ENCODE data around the gene UBE2G1. TPM values are rescaled to one million over a fixed set of nuclear protein-coding genes. Genes with fewer than 3 reads are reported as not detected.

UBE2G1 gene
- total RNA-seq, 1 experiment from 2014 or later, result 60.8 TPM

GRCh38 chr17:4334776-4335584, 31.5 kb downstream of the UBE2G1 start:
- Histone ChIP-seq H3K9ac (ENCODE audit: low read length) (no peak overlapping the region), H3K36me3 (ENCODE audit: insufficient read depth, low read length) (no peaks in the 10 kb centered on the region; the same call in 1 of the 2 replicates), H3K4me3 (ENCODE audit: low read length) (no peak overlapping the region), H3K79me2 (ENCODE audit: low read length) (peaks cover 99% of the 10 kb centered on the region), H3K9me2 (replicated peaks; ENCODE audit: insufficient read depth, low read length) (no peaks in the 10 kb centered on the region), H3K4me1 (ENCODE audit: low read length) (peaks cover 19% of the 10 kb centered on the region), H3K9me3 (ENCODE audit: low read length) (no peaks in the 10 kb centered on the region), H3K27ac (ENCODE audit: low read length) (no peak overlapping the region), H4K20me1 (ENCODE audit: insufficient read depth, low read depth, low read length) (0 out of 2 replicates have a peak, but pooled peaks cover 14% of the 10 kb centered on the region), H3K4me2 (ENCODE audit: low read depth, low read length, poor library complexity, severe bottlenecking) (peak overlapping the region; percentile 3), H3K27me3 (ENCODE audit: low read length) (no peaks in the 10 kb centered on the region), H2AFZ (ENCODE audit: low read length) (no peak overlapping the region)
- no peak for DNase-seq

- Histone ChIP-seq H3K27me3 (ENCODE audit: low read length) (no peaks in the 10 kb centered on the region), H3K79me2 (ENCODE audit: low read length) (peaks cover 99% of the 10 kb centered on the region), H2AFZ (ENCODE audit: low read length) (no peak overlapping the region), H3K9me2 (replicated peaks; ENCODE audit: insufficient read depth, low read length) (no peaks in the 10 kb centered on the region), H3K4me1 (ENCODE audit: low read length) (peaks cover 17% of the 10 kb centered on the region), H3K36me3 (ENCODE audit: insufficient read depth, low read length) (no peaks in the 10 kb centered on the region; the same call in 1 of the 2 replicates), H4K20me1 (ENCODE audit: insufficient read depth, low read depth, low read length) (0 out of 2 replicates have a peak, but pooled peaks cover 13% of the 10 kb centered on the region), H3K4me2 (ENCODE audit: low read depth, low read length, poor library complexity, severe bottlenecking) (no peak overlapping the region), H3K9ac (ENCODE audit: low read length) (no peak overlapping the region), H3K9me3 (ENCODE audit: low read length) (no peaks in the 10 kb centered on the region), H3K27ac (ENCODE audit: low read length) (no peak overlapping the region), H3K4me3 (ENCODE audit: low read length) (no peak overlapping the region)
- no peak for DNase-seq
Observed at GRCh38 chr17:4334332-4334731, 32.1 kb downstream of the UBE2G1 start.

- Histone ChIP-seq H2AFZ (ENCODE audit: low read length) (no peak overlapping the region), H3K27me3 (ENCODE audit: low read length) (no peaks in the 10 kb centered on the region), H4K20me1 (ENCODE audit: insufficient read depth, low read depth, low read length) (0 out of 2 replicates have a peak, but pooled peaks cover 9% of the 10 kb centered on the region), H3K36me3 (ENCODE audit: insufficient read depth, low read length) (peaks cover 4% of the 10 kb centered on the region; the same call in 1 of the 2 replicates), H3K4me1 (ENCODE audit: low read length) (peaks cover 17% of the 10 kb centered on the region), H3K79me2 (ENCODE audit: low read length) (peaks cover 99% of the 10 kb centered on the region), H3K4me3 (ENCODE audit: low read length) (no peak overlapping the region), H3K9ac (ENCODE audit: low read length) (no peak overlapping the region), H3K9me3 (ENCODE audit: low read length) (no peaks in the 10 kb centered on the region), H3K9me2 (replicated peaks; ENCODE audit: insufficient read depth, low read length) (no peaks in the 10 kb centered on the region), H3K4me2 (ENCODE audit: low read depth, low read length, poor library complexity, severe bottlenecking) (no peak overlapping the region), H3K27ac (ENCODE audit: low read length) (no peak overlapping the region)
- no peak for DNase-seq
Observed at GRCh38 chr17:4333041-4333440, 33.4 kb downstream of the UBE2G1 start.

GRCh38 chr17:4332296-4332970, 34.0 kb downstream of the UBE2G1 start:
- no peak overlapping the region for H3K9ac ChIP-seq (ENCODE audit: low read length)
- peaks cover 99% of the 10 kb centered on the region for H3K79me2 ChIP-seq (ENCODE audit: low read length)
- H3K36me3 ChIP-seq (ENCODE audit: insufficient read depth, low read length), result peaks cover 10% of the 10 kb centered on the region
- peaks cover 17% of the 10 kb centered on the region for H3K4me1 ChIP-seq (ENCODE audit: low read length)
- H3K27ac ChIP-seq (ENCODE audit: low read length), result no peak overlapping the region
- DNase-seq, result no peak
- no peaks in the 10 kb centered on the region for H3K27me3 ChIP-seq (ENCODE audit: low read length)
- no peaks in the 10 kb centered on the region for H3K9me3 ChIP-seq (ENCODE audit: low read length)
- 0 out of 2 replicates have a peak, but pooled peaks cover 9% of the 10 kb centered on the region for H4K20me1 ChIP-seq (ENCODE audit: insufficient read depth, low read depth, low read length)
- no peak overlapping the region for H3K4me3 ChIP-seq (ENCODE audit: low read length)
- no peaks in the 10 kb centered on the region for H3K9me2 ChIP-seq (replicated peaks; ENCODE audit: insufficient read depth, low read length)
- H2AFZ ChIP-seq (ENCODE audit: low read length), result no peak overlapping the region
- H3K4me2 ChIP-seq (ENCODE audit: low read depth, low read length, poor library complexity, severe bottlenecking), result no peak overlapping the region

DNA sequence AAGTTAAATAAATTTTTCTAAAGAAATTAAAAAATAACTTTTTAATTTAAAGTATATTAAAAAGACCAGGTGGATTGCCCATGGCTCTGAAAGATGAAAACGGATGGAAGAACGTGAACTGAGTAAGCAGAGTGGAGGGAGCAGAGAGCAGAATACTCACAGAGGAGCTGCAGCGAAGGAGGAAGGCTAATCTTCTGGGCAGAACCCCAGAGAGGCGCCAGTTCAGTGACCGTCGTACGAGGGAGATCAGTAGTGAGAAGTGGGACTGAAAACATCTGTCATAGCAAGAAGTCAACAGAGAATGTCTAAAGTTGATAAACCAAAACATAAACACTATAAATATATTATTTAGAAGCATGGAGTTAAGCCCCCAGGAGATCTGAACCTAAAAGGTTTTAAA, 34.9 kb downstream of the UBE2G1 start:
- no peak for DNase-seq
- H3K4me1 ChIP-seq (ENCODE audit: low read length), result peaks cover 17% of the 10 kb centered on the region
- H4K20me1 ChIP-seq (ENCODE audit: insufficient read depth, low read depth, low read length), result 0 out of 2 replicates have a peak, but pooled peaks cover 9% of the 10 kb centered on the region
- H3K4me2 ChIP-seq (ENCODE audit: low read depth, low read length, poor library complexity, severe bottlenecking), result no peak overlapping the region
- H3K36me3 ChIP-seq (ENCODE audit: insufficient read depth, low read length), result peaks cover 12% of the 10 kb centered on the region
- no peak overlapping the region for H3K27ac ChIP-seq (ENCODE audit: low read length)
- no peaks in the 10 kb centered on the region for H3K27me3 ChIP-seq (ENCODE audit: low read length)
- H2AFZ ChIP-seq (ENCODE audit: low read length), result no peak overlapping the region
- H3K9me3 ChIP-seq (ENCODE audit: low read length), result no peaks in the 10 kb centered on the region
- H3K4me3 ChIP-seq (ENCODE audit: low read length), result no peak overlapping the region
- peaks cover 99% of the 10 kb centered on the region for H3K79me2 ChIP-seq (ENCODE audit: low read length)
- no peak overlapping the region for H3K9ac ChIP-seq (ENCODE audit: low read length)
- no peaks in the 10 kb centered on the region for H3K9me2 ChIP-seq (replicated peaks; ENCODE audit: insufficient read depth, low read length)

- Histone ChIP-seq H3K36me3 (ENCODE audit: insufficient read depth, low read length) (peaks cover 12% of the 10 kb centered on the region), H3K4me2 (ENCODE audit: low read depth, low read length, poor library complexity, severe bottlenecking) (no peak overlapping the region)
Observed at GRCh38 chr17:4329838-4330237, 36.6 kb downstream of the UBE2G1 start.

GRCh38 chr17:4327606-4328005, 38.9 kb downstream of the UBE2G1 start:
- DNase-seq, result no peak
- Histone ChIP-seq H3K27ac (ENCODE audit: low read length) (no peak overlapping the region), H3K9ac (ENCODE audit: low read length) (no peak overlapping the region), H2AFZ (ENCODE audit: low read length) (no peak overlapping the region), H4K20me1 (ENCODE audit: insufficient read depth, low read depth, low read length) (peaks cover 8% of the 10 kb centered on the region), H3K36me3 (ENCODE audit: insufficient read depth, low read length) (peaks cover 16% of the 10 kb centered on the region), H3K27me3 (ENCODE audit: low read length) (no peaks in the 10 kb centered on the region), H3K4me3 (ENCODE audit: low read length) (no peak overlapping the region), H3K4me2 (ENCODE audit: low read depth, low read length, poor library complexity, severe bottlenecking) (no peak overlapping the region), H3K4me1 (ENCODE audit: low read length) (peaks cover 15% of the 10 kb centered on the region), H3K79me2 (ENCODE audit: low read length) (peaks cover 99% of the 10 kb centered on the region), H3K9me3 (ENCODE audit: low read length) (no peaks in the 10 kb centered on the region), H3K9me2 (replicated peaks; ENCODE audit: insufficient read depth, low read length) (no peaks in the 10 kb centered on the region)

More at GRCh38 chr17:4329838-4330237, 36.6 kb downstream of the UBE2G1 start:
- H2AFZ ChIP-seq (ENCODE audit: low read length), result no peak overlapping the region
- no peak for DNase-seq
- H3K79me2 ChIP-seq (ENCODE audit: low read length), result peaks cover 99% of the 10 kb centered on the region
- H3K27ac ChIP-seq (ENCODE audit: low read length), result no peak overlapping the region
- H3K27me3 ChIP-seq (ENCODE audit: low read length), result no peaks in the 10 kb centered on the region
- no peak overlapping the region for H3K4me3 ChIP-seq (ENCODE audit: low read length)
- H3K9me2 ChIP-seq (replicated peaks; ENCODE audit: insufficient read depth, low read length), result no peaks in the 10 kb centered on the region
- H3K4me1 ChIP-seq (ENCODE audit: low read length), result peaks cover 11% of the 10 kb centered on the region; the same call in 1 of the 2 replicates
- H4K20me1 ChIP-seq (ENCODE audit: insufficient read depth, low read depth, low read length), result 0 out of 2 replicates have a peak, but pooled peaks cover 9% of the 10 kb centered on the region
- H3K9me3 ChIP-seq (ENCODE audit: low read length), result no peaks in the 10 kb centered on the region
- no peak overlapping the region for H3K9ac ChIP-seq (ENCODE audit: low read length)

- no peak overlapping the region for H3K4me2 ChIP-seq (ENCODE audit: low read depth, low read length, poor library complexity, severe bottlenecking)
- H4K20me1 ChIP-seq (ENCODE audit: insufficient read depth, low read depth, low read length), result peaks cover 7% of the 10 kb centered on the region
- H3K27ac ChIP-seq (ENCODE audit: low read length), result no peak overlapping the region
- no peak for DNase-seq
- no peaks in the 10 kb centered on the region for H3K9me2 ChIP-seq (replicated peaks; ENCODE audit: insufficient read depth, low read length)
- H3K9ac ChIP-seq (ENCODE audit: low read length), result no peak overlapping the region
- no peak overlapping the region for H2AFZ ChIP-seq (ENCODE audit: low read length)
- H3K4me1 ChIP-seq (ENCODE audit: low read length), result peaks cover 16% of the 10 kb centered on the region
- peaks cover 99% of the 10 kb centered on the region for H3K79me2 ChIP-seq (ENCODE audit: low read length)
- H3K4me3 ChIP-seq (ENCODE audit: low read length), result no peak overlapping the region
- no peaks in the 10 kb centered on the region for H3K9me3 ChIP-seq (ENCODE audit: low read length)
- H3K36me3 ChIP-seq (ENCODE audit: insufficient read depth, low read length), result peaks cover 16% of the 10 kb centered on the region
- H3K27me3 ChIP-seq (ENCODE audit: low read length), result no peaks in the 10 kb centered on the region
Observed at GRCh38 chr17:4326608-4327007, 39.9 kb downstream of the UBE2G1 start.
